Bronchial epithelial cell (primary cell): ENCODE measurements around the gene RPL28. TPM values are rescaled to one million over a fixed set of nuclear protein-coding genes. Genes with fewer than 3 reads are reported as not detected.

Source experiments
- DNase-seq: peaks from one replicate; pipeline ENCODE4 v3.0.0-alpha.2; 2010; ENCODE audit warnings: low read depth
- FAIRE-seq: peaks from 2 replicates; lab custom pipeline; 2011; peaks lifted over from hg19 to GRCh38; lab: Jason Lieb, UNC
- H3K27me3 ChIP-seq: 2 replicates; pipeline ENCODE4 v1.5.1; 2011; ENCODE audit warnings: low read length; ENCODE audit not compliant: control insufficient read depth, insufficient read depth
- H3K36me3 ChIP-seq: 2 replicates; pipeline ENCODE4 v1.5.1; 2011; ENCODE audit warnings: low read length; ENCODE audit not compliant: control insufficient read depth, insufficient read depth
- H3K4me3 ChIP-seq: 2 replicates; pipeline ENCODE4 v1.5.1; 2011; ENCODE audit warnings: mild to moderate bottlenecking, low read depth, low read length, control low read depth
- CTCF ChIP-seq: IDR thresholded peaks from 2 replicates; pipeline ENCODE4 v1.5.1; 2011; ENCODE audit warnings: mild to moderate bottlenecking, moderate library complexity, low read length, control low read depth, inconsistent platforms; ENCODE audit not compliant: insufficient read depth, severe bottlenecking
- total RNA-seq: library from RNA; depleted of rRNA; stranded (reverse); fragments of >200 nt; gene quantifications from 2 replicates; pipeline ENCODE4 v1.2.1, GENCODE V29; 2014

Gene RPL28
- total RNA-seq, 1 donor from 2014 or later, result 603 TPM

GRCh38 chr19:55383279-55384130 is 2.2 kb upstream of the RPL28 start:
- FAIRE-seq, result no peak

GRCh38 chr19:55384131-55384919 is 1.4 kb upstream of the RPL28 start, which contains the start of gene TMEM238:
TMEM238 (minus strand) TSS chr19:55384292; CDS start chr19:55384259, 33 bp downstream.
- Histone ChIP-seq H3K27me3 (no peaks in the 10 kb centered on the region), H3K36me3 (peaks cover 28% of the 10 kb centered on the region), H3K4me3 (peak within 1 kb of the TSS; percentile 77)
- FAIRE-seq (no peak), DNase-seq (no peak)
- no peak for TF ChIP-seq CTCF

More at GRCh38 chr19:55383279-55384130, 2.2 kb upstream of the RPL28 start:
- peaks cover 19% of the 10 kb centered on the region for H3K36me3 ChIP-seq
- H3K4me3 ChIP-seq, result peak overlapping the region; percentile 77
- peak; percentile 47 for DNase-seq
- peak; percentile 22 for TF ChIP-seq CTCF
- no peaks in the 10 kb centered on the region for H3K27me3 ChIP-seq

GRCh38 chr19:55384920-55385723 is 610 bp upstream of the RPL28 start:
- no peaks in the 10 kb centered on the region for H3K27me3 ChIP-seq
- FAIRE-seq, result no peak
- DNase-seq, result peak; percentile 92
- peaks cover 32% of the 10 kb centered on the region for H3K36me3 ChIP-seq
- H3K4me3 ChIP-seq, result peak overlapping the region; percentile 77
- no peak for TF ChIP-seq CTCF

GRCh38 chr19:55386493-55386971 is 800 bp downstream of the RPL28 start:
- no peaks in the 10 kb centered on the region for H3K27me3 ChIP-seq
- H3K4me3 ChIP-seq, result peak overlapping the region; percentile 77
- DNase-seq (peak; percentile 26), FAIRE-seq (no peak)
- peaks cover 32% of the 10 kb centered on the region for H3K36me3 ChIP-seq
- TF ChIP-seq CTCF, result no peak

- no peak overlapping the region for H3K4me3 ChIP-seq
- FAIRE-seq (no peak), DNase-seq (no peak)
These were observed 2.2 kb downstream of the RPL28 start for GRCh38 chr19:55387736-55388497.

More at GRCh38 chr19:55387736-55388497, 2.2 kb downstream of the RPL28 start:
- Histone ChIP-seq H3K27me3 (no peaks in the 10 kb centered on the region), H3K36me3 (peaks cover 32% of the 10 kb centered on the region)
- TF ChIP-seq CTCF, result no peak
